CD14-positive monocyte (primary cell): Measurements from ENCODE around the gene SPAG17. TPM values are rescaled to one million over a fixed set of nuclear protein-coding genes. Genes with fewer than 3 reads are reported as not detected.

ENCODE experiments used
- DNase-seq, 3 donors: peaks; one replicate each; pipeline ENCODE4 v3.0.0-alpha.2; 2011 to 2022
- H2AFZ ChIP-seq: 2 replicates; pipeline ENCODE4 v1.6.0; 2012; ENCODE audit warnings: mild to moderate bottlenecking, low read depth, low read length, inconsistent platforms; ENCODE audit not compliant: insufficient read depth, poor library complexity, severe bottlenecking
- H3K27ac ChIP-seq, 2 donors: 1 replicate in 1 of 2; 2 replicates in 1 of 2; pipeline ENCODE4 v1.5.1; 2012 to 2013; ENCODE audit warnings: low read length in 2 of 2, control low read depth in 1 of 2, inconsistent platforms in 1 of 2, low read depth in 1 of 2, mild to moderate bottlenecking in 1 of 2
- H3K27me3 ChIP-seq, 2 donors: one replicate each; pipeline versions ENCODE4 v1.6.0 to v1.6.1; 2011 to 2013; ENCODE audit warnings: low read length in 2 of 2; ENCODE audit not compliant: control insufficient read depth in 2 of 2, insufficient read depth in 2 of 2
- H3K36me3 ChIP-seq, 2 donors: replicated peaks in 1 of 2; 1 replicate in 1 of 2; 2 replicates in 1 of 2; pipeline versions ENCODE4 v1.5.1 to v1.6.1; 2012 to 2013; ENCODE audit warnings: low read length in 2 of 2, control low read depth in 1 of 2, inconsistent platforms in 1 of 2, mild to moderate bottlenecking in 1 of 2; ENCODE audit not compliant: insufficient read depth in 2 of 2, control insufficient read depth in 1 of 2
- H3K4me1 ChIP-seq, 2 donors: 1 replicate in 1 of 2; 2 replicates in 1 of 2; pipeline versions ENCODE4 v1.5.1 to v1.6.1; 2012 to 2013; ENCODE audit warnings: low read length in 2 of 2, control low read depth in 1 of 2, inconsistent platforms in 1 of 2, mild to moderate bottlenecking in 1 of 2, moderate library complexity in 1 of 2; ENCODE audit not compliant: insufficient read depth in 2 of 2, control insufficient read depth in 1 of 2
- H3K4me2 ChIP-seq: replicated peaks from 2 replicates; pipeline ENCODE3; 2012; ENCODE audit warnings: low read length, moderate library complexity, mild to moderate bottlenecking; ENCODE audit not compliant: poor library complexity, severe bottlenecking; ENCODE audit errors: extremely low read depth
- H3K4me3 ChIP-seq, 3 experiments: fragments of 200-600 bp in 1 of 3; sonication (generic) in 1 of 3; replicated peaks in 1 of 3; 1 replicate in 2 of 3; 2 replicates in 1 of 3; pipeline ENCODE4 v1.5.1; 2011 to 2013; ENCODE audit warnings: low read length in 3 of 3, mild to moderate bottlenecking in 3 of 3, control low read depth in 2 of 3, low read depth in 2 of 3, inconsistent platforms in 1 of 3, moderate library complexity in 1 of 3
- H3K79me2 ChIP-seq: 2 replicates; pipeline ENCODE4 v1.6.0; 2012; ENCODE audit warnings: mild to moderate bottlenecking, control low read depth, inconsistent platforms, low read length, moderate library complexity; ENCODE audit not compliant: insufficient read depth
- H3K9ac ChIP-seq: 2 replicates; pipeline ENCODE4 v1.6.0; 2017; ENCODE audit warnings: low read length, mild to moderate bottlenecking; ENCODE audit not compliant: insufficient read depth, poor library complexity, severe bottlenecking
- H3K9me3 ChIP-seq, 2 donors: replicated peaks in 1 of 2; 1 replicate in 1 of 2; 2 replicates in 1 of 2; pipeline versions ENCODE4 v1.5.1 to v1.6.1; 2012 to 2013; ENCODE audit warnings: low read length in 2 of 2, control low read depth in 1 of 2; ENCODE audit not compliant: control insufficient read depth in 1 of 2, insufficient read depth in 1 of 2
- H4K20me1 ChIP-seq: 2 replicates; pipeline ENCODE4 v1.6.0; 2012; ENCODE audit warnings: mild to moderate bottlenecking, low read length, control low read depth, moderate library complexity; ENCODE audit not compliant: insufficient read depth
- H3K27ac Mint-ChIP-seq, 7 donors: one replicate each; pipeline ENCODE4 v1.8.0; 2020; ENCODE audit warnings: mild to moderate bottlenecking in 7 of 7, mixed read lengths in 7 of 7, moderate library complexity in 6 of 7, inconsistent platforms in 2 of 7
- H3K27me3 Mint-ChIP-seq, 3 donors: one replicate each; pipeline ENCODE4 v1.8.0; 2021 to 2022; ENCODE audit warnings: low read depth in 3 of 3, mild to moderate bottlenecking in 3 of 3, mixed read lengths in 3 of 3, moderate library complexity in 3 of 3, inconsistent platforms in 1 of 3
- H3K36me3 Mint-ChIP-seq, 2 donors: one replicate each; pipeline ENCODE4 v1.8.0; 2020; ENCODE audit warnings: mixed read lengths in 2 of 2, inconsistent platforms in 1 of 2, mild to moderate bottlenecking in 1 of 2
- H3K4me1 Mint-ChIP-seq: one replicate; pipeline ENCODE4 v1.8.0; 2020; ENCODE audit warnings: mild to moderate bottlenecking, mixed read lengths
- H3K4me3 Mint-ChIP-seq, 2 donors: one replicate each; pipeline ENCODE4 v1.8.0; 2020; ENCODE audit warnings: mild to moderate bottlenecking in 2 of 2, mixed read lengths in 2 of 2, moderate library complexity in 1 of 2
- H3K9me3 Mint-ChIP-seq, 7 donors: one replicate each; pipeline ENCODE4 v1.8.0; 2020 to 2022; ENCODE audit warnings: mixed read lengths in 7 of 7, mild to moderate bottlenecking in 6 of 7, moderate library complexity in 6 of 7, inconsistent platforms in 2 of 7
- CTCF ChIP-seq: fragments of 200-600 bp; IDR thresholded peaks from one replicate; pipeline ENCODE4 v1.8.0; 2022; ENCODE audit warnings: antibody characterized with exemption, mild to moderate bottlenecking
- WGBS: methylation state at CpG from one replicate; pipeline ENCODE4 v1.1.5; 2013; ENCODE audit warnings: missing lambda C conversion rate; ENCODE audit not compliant: insufficient coverage; 5-methylcytosine and 5-hydroxymethylcytosine counted together
- intact Hi-C, 2 donors: fragments of 100-400 bp; cut with micrococcal nuclease; formaldehyde crosslinking; loops; one replicate each; pipeline versions ENCODE4 v1.15.0 to v1.15.1; 2023
- polyA plus RNA-seq, 3 donors: library from polyadenylated mRNA; depleted of rRNA in 1 of 3; unstranded in 2 of 3; stranded (reverse) in 1 of 3; fragments of 300-500 nt in 2 of 3; fragments of >200 nt in 1 of 3; fragmentation: Illumina TruSeq in 2 of 3; gene quantifications; 1 replicate in 2 of 3; 2 replicates in 1 of 3; pipeline ENCODE4 v1.2.3, GENCODE V29; 2012 to 2021

The SPAG17 gene
- polyA plus RNA-seq, 3 donors: 0.26 to 0.87 (median 0.68) TPM

- Histone ChIP-seq H4K20me1 (no peaks in the 10 kb centered on the region), H3K4me1 (peaks cover 0 to 5% of the 10 kb centered on the region in 2 donors), H2AFZ (no peak overlapping the region), H3K36me3 (peaks cover 0 to 2% of the 10 kb centered on the region in 2 donors), H3K4me2 (no peak overlapping the region), H3K27ac (no peak overlapping the region), H3K4me3 (no peak overlapping the region), H3K9ac (no peak overlapping the region), H3K79me2 (no peaks in the 10 kb centered on the region), H3K27me3 (no peaks in the 10 kb centered on the region), H3K9me3 (no peaks in the 10 kb centered on the region)
- H3K4me3 Mint-ChIP-seq: no peak overlapping the region
- H3K9me3 Mint-ChIP-seq: peaks cover 0 to 2% (median 0%) of the 10 kb centered on the region in 7 donors
- no peak for DNase-seq
- H3K27ac Mint-ChIP-seq: no peak overlapping the region
- peaks cover 13% of the 10 kb centered on the region for H3K4me1 Mint-ChIP-seq
- TF ChIP-seq CTCF: no peak
- H3K36me3 Mint-ChIP-seq: peaks cover 3 to 5% of the 10 kb centered on the region in 2 donors
- no CpG with 5 or more reads among the region's 1 CpG for whole genome bisulfite sequencing
- intact Hi-C loops: no loop called here
- H3K27me3 Mint-ChIP-seq: peaks cover 0 to 3% (median 1%) of the 10 kb centered on the region in 3 donors
These were observed 217.1 kb downstream of the SPAG17 start for GRCh38 chr1:117967881-117968280.

- Histone ChIP-seq H3K27ac (no peak overlapping the region), H4K20me1 (no peaks in the 10 kb centered on the region), H3K4me3 (no peak overlapping the region), H3K9me3 (no peaks in the 10 kb centered on the region), H3K4me2 (no peak overlapping the region), H3K4me1 (peaks cover 0 to 5% of the 10 kb centered on the region in 2 donors), H2AFZ (no peak overlapping the region), H3K27me3 (no peaks in the 10 kb centered on the region), H3K36me3 (peaks cover 0 to 6% of the 10 kb centered on the region in 2 donors), H3K79me2 (no peaks in the 10 kb centered on the region), H3K9ac (no peak overlapping the region)
- H3K27me3 Mint-ChIP-seq: peaks cover 0 to 3% (median 1%) of the 10 kb centered on the region in 3 donors
- DNase-seq: no peak
- no peak overlapping the region for H3K27ac Mint-ChIP-seq
- WGBS: 31% methylated on average over 2 of the region's 4 CpGs
- peaks cover 13% of the 10 kb centered on the region for H3K4me1 Mint-ChIP-seq
- H3K4me3 Mint-ChIP-seq: no peak overlapping the region
- H3K9me3 Mint-ChIP-seq: no peaks in the 10 kb centered on the region
- intact Hi-C loops: no loop called here
- TF ChIP-seq CTCF: no peak
- H3K36me3 Mint-ChIP-seq: peaks cover 3 to 5% of the 10 kb centered on the region in 2 donors
These were observed 217.6 kb downstream of the SPAG17 start for GRCh38 chr1:117967477-117967876.
